Liver (tissue), 9 donors: ENCODE results near the gene LSAMP. TPM values are rescaled to one million over a fixed set of nuclear protein-coding genes. Genes with fewer than 3 reads are reported as not detected.

ENCODE experiments used
- DNase-seq: peaks from one replicate; pipeline ENCODE4 v3.0.0-alpha.2; 2017; ENCODE audit warnings: low spot score
- H3K27ac ChIP-seq, 2 donors: one replicate each; pipeline ENCODE4 v1.7.0; 2013; ENCODE audit warnings: inconsistent platforms in 2 of 2, low read length in 2 of 2, control low read depth in 1 of 2, low read depth in 1 of 2, mild to moderate bottlenecking in 1 of 2
- H3K27me3 ChIP-seq, 4 donors: one replicate each; pipeline versions ENCODE4 v1.6.1 to v1.7.0; 2013; ENCODE audit warnings: low read length in 3 of 4, inconsistent platforms in 1 of 4, mild to moderate bottlenecking in 1 of 4, moderate library complexity in 1 of 4; ENCODE audit not compliant: control insufficient read depth in 4 of 4, insufficient read depth in 4 of 4
- H3K36me3 ChIP-seq, 4 donors: one replicate each; pipeline versions ENCODE4 v1.6.1 to v1.7.0; 2013; ENCODE audit warnings: low read length in 3 of 4, mild to moderate bottlenecking in 3 of 4, low read depth in 1 of 4, moderate library complexity in 1 of 4; ENCODE audit not compliant: control insufficient read depth in 4 of 4, insufficient read depth in 3 of 4
- H3K4me1 ChIP-seq, 4 donors: one replicate each; pipeline versions ENCODE4 v1.6.1 to v1.7.0; 2013; ENCODE audit warnings: low read length in 3 of 4, mild to moderate bottlenecking in 3 of 4, moderate library complexity in 1 of 4; ENCODE audit not compliant: control insufficient read depth in 4 of 4, insufficient read depth in 4 of 4
- H3K4me3 ChIP-seq, 3 donors: one replicate each; pipeline versions ENCODE4 v1.6.1 to v1.7.0; 2013; ENCODE audit warnings: low read length in 3 of 3, control low read depth in 1 of 3, low read depth in 1 of 3, mild to moderate bottlenecking in 1 of 3
- H3K9ac ChIP-seq, 2 donors: one replicate each; pipeline ENCODE4 v1.7.0; 2013; ENCODE audit warnings: low read length in 2 of 2, mild to moderate bottlenecking in 2 of 2, moderate library complexity in 2 of 2, control low read depth in 1 of 2, low read depth in 1 of 2
- H3K9me3 ChIP-seq, 4 donors: one replicate each; pipeline versions ENCODE4 v1.6.1 to v1.7.0; 2013; ENCODE audit warnings: low read length in 3 of 4; ENCODE audit not compliant: control insufficient read depth in 4 of 4
- ATF3 ChIP-seq: IDR thresholded peaks from 2 replicates; pipeline ENCODE4 v1.6.1; 2016; ENCODE audit warnings: antibody characterized with exemption
- EGR1 ChIP-seq, 2 donors: IDR thresholded peaks; 2 replicates each; pipeline ENCODE4 v1.6.1; 2016 to 2018; ENCODE audit warnings: antibody characterized with exemption in 2 of 2, low read depth in 2 of 2
- FOXA1 ChIP-seq: IDR thresholded peaks from 2 replicates; pipeline ENCODE4 v1.6.1; 2016; ENCODE audit warnings: antibody characterized with exemption
- FOXA2 ChIP-seq: IDR thresholded peaks from 2 replicates; pipeline ENCODE4 v1.6.1; 2016; ENCODE audit warnings: antibody characterized with exemption
- GABPA ChIP-seq, 2 donors: IDR thresholded peaks in 1 of 2; conservative IDR thresholded peaks in 1 of 2; 2 replicates each; pipeline ENCODE4 v1.6.1; 2016; ENCODE audit warnings: antibody characterized with exemption in 2 of 2, mild to moderate bottlenecking in 1 of 2, moderate library complexity in 1 of 2
- HNF4A ChIP-seq, 2 donors: conservative IDR thresholded peaks; 2 replicates each; pipeline ENCODE4 v1.6.1; 2016; ENCODE audit warnings: antibody characterized with exemption in 2 of 2, mild to moderate bottlenecking in 2 of 2
- HNF4G ChIP-seq: IDR thresholded peaks from 2 replicates; pipeline ENCODE4 v1.6.1; 2016; ENCODE audit warnings: antibody characterized with exemption
- JUND ChIP-seq, 2 donors: IDR thresholded peaks; 2 replicates each; pipeline ENCODE4 v1.6.1; 2016; ENCODE audit warnings: antibody characterized with exemption in 2 of 2
- MAX ChIP-seq: IDR thresholded peaks from 2 replicates; pipeline ENCODE4 v1.6.1; 2016; ENCODE audit warnings: antibody characterized with exemption
- RAD21 ChIP-seq, 2 donors: IDR thresholded peaks; 2 replicates each; pipeline ENCODE4 v1.6.1; 2016; ENCODE audit warnings: antibody characterized with exemption in 2 of 2, mild to moderate bottlenecking in 2 of 2
- REST ChIP-seq: IDR thresholded peaks from 2 replicates; pipeline ENCODE4 v1.6.1; 2016; ENCODE audit warnings: antibody characterized with exemption, mild to moderate bottlenecking
- RXRA ChIP-seq, 2 donors: IDR thresholded peaks; 2 replicates each; pipeline ENCODE4 v1.6.1; 2017 to 2018; ENCODE audit warnings: antibody characterized with exemption in 2 of 2, mild to moderate bottlenecking in 1 of 2
- SP1 ChIP-seq: IDR thresholded peaks from 2 replicates; pipeline ENCODE4 v1.6.1; 2018; ENCODE audit warnings: antibody characterized with exemption, mild to moderate bottlenecking
- TAF1 ChIP-seq: conservative IDR thresholded peaks from 2 replicates; pipeline ENCODE4 v1.6.1; 2016; ENCODE audit warnings: antibody characterized with exemption, mild to moderate bottlenecking
- YY1 ChIP-seq: IDR thresholded peaks from 2 replicates; pipeline ENCODE4 v1.6.1; 2016; ENCODE audit warnings: antibody characterized with exemption, mild to moderate bottlenecking
- ZBTB33 ChIP-seq: IDR thresholded peaks from 2 replicates; pipeline ENCODE4 v1.6.1; 2016; ENCODE audit warnings: antibody characterized with exemption
- WGBS: extraction: QIAGEN DNeasy Blood & Tissue Kit; methylation state at CpG from one replicate; pipeline ENCODE4 v1.1.7; 2013; 5-methylcytosine and 5-hydroxymethylcytosine counted together
- polyA plus RNA-seq, 2 donors: library from polyadenylated mRNA; stranded (reverse) in 1 of 2; unstranded in 1 of 2; fragments of 200-250 nt in 1 of 2; fragments of >200 nt in 1 of 2; fragmentation: Nextera tagmentation in 1 of 2; extraction: Ambion mirVana in 1 of 2; gene quantifications; one replicate each; pipeline versions ENCODE4 v1.2.1 to v1.2.3, GENCODE V29; 2013 to 2015
- total RNA-seq, 2 donors: library from RNA; depleted of rRNA; stranded (reverse); fragments of >200 nt; gene quantifications; one replicate each; pipeline ENCODE4 v1.2.3, GENCODE V29; 2014
- TF ChIP-seq, protein P1 (sequence below): fragments of 150-350 bp; IDR thresholded peaks from 2 replicates; pipeline ENCODE4 v1.5.1; 2017; ENCODE audit warnings: improper control_type of control experiment, low read depth, low read length; ENCODE audit not compliant: missing input control
- donor health status: healthy.
- donor health status: healthy.
- donor health status: healthy.
- donor health status: healthy.
- donor health status: healthy.

Gene LSAMP
- total and polyA plus RNA-seq, 4 donors, result 0.01 to 0.17 (median 0.06) TPM

- H3K36me3 ChIP-seq, result no peaks in the 10 kb centered on the region
- H3K27me3 ChIP-seq, result no peaks in the 10 kb centered on the region
- TF ChIP-seq FOXA1 (no peak), MAX (no peak), JUND (IDR thresholded peaks at IDR 0.05) (no peak), FOXA2 (no peak), RXRA (IDR thresholded peaks at IDR 0.05) (no peak), YY1 (no peak), TAF1 (no peak), ATF3 (no peak), HNF4A (conservative IDR thresholded peaks at IDR 0.05) (no peak), HNF4G (no peak), REST (no peak), RAD21 (IDR thresholded peaks at IDR 0.05) (no peak), GABPA (IDR thresholded peaks at IDR 0.05 in 1 of 2, conservative IDR thresholded peaks at IDR 0.05 in 1 of 2) (no peak), ZBTB33 (no peak), SP1 (no peak), EGR1 (IDR thresholded peaks at IDR 0.05; ENCODE audit: low read depth in 2 of 2) (no peak)
- TF ChIP-seq, protein P1, sequence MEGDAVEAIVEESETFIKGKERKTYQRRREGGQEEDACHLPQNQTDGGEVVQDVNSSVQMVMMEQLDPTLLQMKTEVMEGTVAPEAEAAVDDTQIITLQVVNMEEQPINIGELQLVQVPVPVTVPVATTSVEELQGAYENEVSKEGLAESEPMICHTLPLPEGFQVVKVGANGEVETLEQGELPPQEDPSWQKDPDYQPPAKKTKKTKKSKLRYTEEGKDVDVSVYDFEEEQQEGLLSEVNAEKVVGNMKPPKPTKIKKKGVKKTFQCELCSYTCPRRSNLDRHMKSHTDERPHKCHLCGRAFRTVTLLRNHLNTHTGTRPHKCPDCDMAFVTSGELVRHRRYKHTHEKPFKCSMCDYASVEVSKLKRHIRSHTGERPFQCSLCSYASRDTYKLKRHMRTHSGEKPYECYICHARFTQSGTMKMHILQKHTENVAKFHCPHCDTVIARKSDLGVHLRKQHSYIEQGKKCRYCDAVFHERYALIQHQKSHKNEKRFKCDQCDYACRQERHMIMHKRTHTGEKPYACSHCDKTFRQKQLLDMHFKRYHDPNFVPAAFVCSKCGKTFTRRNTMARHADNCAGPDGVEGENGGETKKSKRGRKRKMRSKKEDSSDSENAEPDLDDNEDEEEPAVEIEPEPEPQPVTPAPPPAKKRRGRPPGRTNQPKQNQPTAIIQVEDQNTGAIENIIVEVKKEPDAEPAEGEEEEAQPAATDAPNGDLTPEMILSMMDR, result no peak
- H3K9me3 ChIP-seq, result no peaks in the 10 kb centered on the region
- no peak for DNase-seq
- WGBS, result 32% methylated on average over 3 of the region's 3 CpGs
- no peak overlapping the region for H3K4me3 ChIP-seq
- H3K27ac ChIP-seq, result no peak overlapping the region
- no peaks in the 10 kb centered on the region for H3K4me1 ChIP-seq
- H3K9ac ChIP-seq, result no peak overlapping the region
Measured at GRCh38 chr3:116118475-116119169, 326.7 kb downstream of the LSAMP start.
